Endothelial cell (in vitro differentiated cells): ENCODE measurements around the gene ZFP91. TPM values are rescaled to one million over a fixed set of nuclear protein-coding genes. Genes with fewer than 3 reads are reported as not detected.
A peak's percentile ranks its signal among the peaks of the same experiment; 100 is the strongest.

Source experiments
- DNase-seq: peaks from one replicate; pipeline ENCODE4 v3.0.0; 2021; ENCODE audit warnings: low spot score
- H3K27ac Mint-ChIP-seq: one replicate; pipeline ENCODE4 v1.8.0; 2021; ENCODE audit warnings: mixed read lengths, inconsistent platforms; ENCODE audit not compliant: unreplicated experiment
- H3K27me3 Mint-ChIP-seq: one replicate; pipeline ENCODE4 v1.8.0; 2021; ENCODE audit warnings: mild to moderate bottlenecking, moderate library complexity, mixed read lengths, inconsistent platforms; ENCODE audit not compliant: unreplicated experiment
- H3K36me3 Mint-ChIP-seq: one replicate; pipeline ENCODE4 v1.8.0; 2021; ENCODE audit warnings: mild to moderate bottlenecking, low read depth, mixed read lengths, inconsistent platforms; ENCODE audit not compliant: unreplicated experiment
- H3K4me1 Mint-ChIP-seq: one replicate; pipeline ENCODE4 v1.8.0; 2021; ENCODE audit warnings: mild to moderate bottlenecking, mixed read lengths, inconsistent platforms; ENCODE audit not compliant: unreplicated experiment
- H3K4me3 Mint-ChIP-seq: one replicate; pipeline ENCODE4 v1.8.0; 2021; ENCODE audit warnings: mild to moderate bottlenecking, mixed read lengths, inconsistent platforms; ENCODE audit not compliant: unreplicated experiment
- H3K9me3 Mint-ChIP-seq: one replicate; pipeline ENCODE4 v1.8.0; 2021; ENCODE audit warnings: mixed read lengths, inconsistent platforms; ENCODE audit not compliant: unreplicated experiment
- CTCF ChIP-seq: fragments of 200-600 bp; sonication (generic); IDR thresholded peaks from one replicate; pipeline ENCODE4 v1.5.0; 2021; ENCODE audit warnings: antibody characterized with exemption; ENCODE audit not compliant: unreplicated experiment
- total RNA-seq: library from RNA; stranded (reverse); fragmentation: NEBNext Ultra II Directional; extraction: Animal tissue kit (Norgen Biotek cat#: 25700); gene quantifications from one replicate; pipeline ENCODE4 v1.2.1, GENCODE V29; 2021; ENCODE audit not compliant: unreplicated experiment

The ZFP91 gene
- total RNA-seq, 1 donor from 2014 or later, result 28.4 TPM

DNA sequence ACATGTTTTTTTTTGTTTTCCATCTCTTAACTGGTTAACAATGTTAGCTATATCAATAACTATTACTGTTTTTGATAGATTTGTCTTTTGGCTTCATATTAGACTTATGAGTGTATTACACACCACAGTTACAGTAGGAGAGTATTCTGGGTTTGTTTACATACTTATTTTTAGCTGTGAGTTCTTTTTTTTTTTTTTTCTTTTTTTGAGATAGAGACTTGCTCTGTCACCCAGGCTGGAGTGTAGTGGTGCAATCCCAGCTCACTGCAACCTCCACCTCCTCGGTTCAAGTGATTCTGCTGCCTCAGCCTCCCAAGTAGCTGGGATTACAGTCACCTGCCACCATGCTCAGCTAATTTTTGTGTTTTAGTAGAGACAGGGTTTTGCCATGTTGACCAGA is 71.6 kb downstream of the ZFP91 start:
- TF ChIP-seq CTCF, result no peak
- H3K27ac Mint-ChIP-seq, result no peak overlapping the region
- no peaks in the 10 kb centered on the region for H3K9me3 Mint-ChIP-seq
- no peaks in the 10 kb centered on the region for H3K27me3 Mint-ChIP-seq
- no peak for DNase-seq
- H3K4me1 Mint-ChIP-seq, result no peaks in the 10 kb centered on the region
- H3K36me3 Mint-ChIP-seq, result no peaks in the 10 kb centered on the region
- no peak overlapping the region for H3K4me3 Mint-ChIP-seq

DNA sequence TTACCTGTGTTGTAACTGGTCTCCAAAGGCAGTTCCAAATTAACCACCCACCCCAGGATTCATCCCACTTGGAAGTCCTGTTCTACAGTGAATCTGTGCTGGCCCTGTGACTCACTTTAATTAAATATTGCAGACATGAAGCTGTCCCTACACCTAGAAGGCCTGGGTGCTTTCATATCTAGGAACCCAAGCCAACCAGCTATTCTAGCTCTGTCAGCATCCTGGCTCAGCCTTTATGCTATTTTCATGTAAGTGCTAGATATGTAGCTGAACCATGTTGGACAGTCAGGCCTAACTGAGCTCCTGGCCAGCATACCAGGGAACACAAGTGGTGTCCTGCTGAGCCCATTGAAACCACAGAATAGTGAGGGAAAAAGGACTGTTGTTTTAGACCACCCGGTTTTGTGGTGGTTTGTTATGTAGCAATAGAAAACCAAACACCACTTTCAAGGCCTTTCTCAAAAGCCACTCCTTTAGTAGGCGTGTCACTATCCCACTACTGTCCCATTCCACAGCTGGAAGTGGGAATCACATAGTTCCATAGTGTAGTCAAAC is 73.9 kb downstream of the ZFP91 start:
- no peak overlapping the region for H3K27ac Mint-ChIP-seq
- no peak overlapping the region for H3K4me3 Mint-ChIP-seq
- H3K9me3 Mint-ChIP-seq, result no peaks in the 10 kb centered on the region
- no peaks in the 10 kb centered on the region for H3K4me1 Mint-ChIP-seq
- DNase-seq, result no peak
- H3K27me3 Mint-ChIP-seq, result no peaks in the 10 kb centered on the region
- no peak for TF ChIP-seq CTCF
- no peaks in the 10 kb centered on the region for H3K36me3 Mint-ChIP-seq

DNA sequence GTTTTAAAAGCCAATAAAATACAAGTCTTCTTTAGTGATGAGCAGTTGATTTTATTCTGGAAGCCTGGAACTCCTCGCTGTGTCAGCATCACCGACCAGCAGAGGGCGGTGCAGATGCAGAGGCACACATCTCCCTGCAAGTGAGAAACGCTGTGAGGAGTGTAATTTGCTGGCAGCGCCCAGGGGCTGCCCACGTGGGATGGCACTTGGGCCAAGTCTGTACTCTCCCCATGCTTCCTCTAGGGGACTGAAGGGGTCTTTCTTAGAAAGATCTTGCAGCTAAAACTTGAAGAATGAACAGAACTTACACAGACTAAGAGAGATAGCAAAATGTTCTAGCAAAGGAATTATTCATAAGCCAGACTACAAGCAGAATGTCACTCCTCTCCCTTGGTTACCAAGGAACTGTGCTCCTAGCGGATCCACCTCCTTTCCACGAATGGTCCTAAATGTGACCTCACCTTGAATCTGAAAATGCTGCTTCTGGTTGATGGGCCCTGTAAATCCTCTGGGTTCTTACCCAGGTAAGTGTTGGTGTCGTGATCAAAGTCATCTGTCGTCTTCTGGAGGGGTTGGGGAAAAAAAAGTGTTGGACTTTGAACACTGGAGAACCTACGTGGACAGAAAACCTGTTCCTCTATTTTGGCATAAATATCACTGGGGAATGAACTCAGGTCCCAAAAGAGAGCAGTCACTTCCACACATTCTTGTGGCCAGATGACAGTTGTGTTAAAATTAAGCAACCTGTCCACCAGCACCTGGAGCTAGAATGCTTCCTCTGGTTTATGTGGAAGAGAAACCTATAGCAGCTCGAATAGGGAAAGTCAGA is 75.4 kb downstream of the ZFP91 start:
- no peaks in the 10 kb centered on the region for H3K27me3 Mint-ChIP-seq
- DNase-seq, result peak; percentile 85
- TF ChIP-seq CTCF, result peak; percentile 86
- no peak overlapping the region for H3K27ac Mint-ChIP-seq
- no peak overlapping the region for H3K4me3 Mint-ChIP-seq
- no peaks in the 10 kb centered on the region for H3K4me1 Mint-ChIP-seq
- no peaks in the 10 kb centered on the region for H3K36me3 Mint-ChIP-seq
- H3K9me3 Mint-ChIP-seq, result no peaks in the 10 kb centered on the region

- no peaks in the 10 kb centered on the region for H3K4me1 Mint-ChIP-seq
- no peaks in the 10 kb centered on the region for H3K27me3 Mint-ChIP-seq
- no peak overlapping the region for H3K27ac Mint-ChIP-seq
Measured at GRCh38 chr11:58654908-58655296, 76.0 kb downstream of the ZFP91 start.

More at GRCh38 chr11:58654908-58655296, 76.0 kb downstream of the ZFP91 start:
- DNase-seq, result no peak
- no peak overlapping the region for H3K4me3 Mint-ChIP-seq
- H3K36me3 Mint-ChIP-seq, result no peaks in the 10 kb centered on the region
- TF ChIP-seq CTCF, result no peak
- H3K9me3 Mint-ChIP-seq, result no peaks in the 10 kb centered on the region
